Measurements from ENCODE around the gene PRKN. TPM values are rescaled to one million over a fixed set of nuclear protein-coding genes. Genes with fewer than 3 reads are reported as not detected.

The PRKN gene
- total RNA-seq, 1 experiment from 2014 or later = 2.0 TPM

DNA sequence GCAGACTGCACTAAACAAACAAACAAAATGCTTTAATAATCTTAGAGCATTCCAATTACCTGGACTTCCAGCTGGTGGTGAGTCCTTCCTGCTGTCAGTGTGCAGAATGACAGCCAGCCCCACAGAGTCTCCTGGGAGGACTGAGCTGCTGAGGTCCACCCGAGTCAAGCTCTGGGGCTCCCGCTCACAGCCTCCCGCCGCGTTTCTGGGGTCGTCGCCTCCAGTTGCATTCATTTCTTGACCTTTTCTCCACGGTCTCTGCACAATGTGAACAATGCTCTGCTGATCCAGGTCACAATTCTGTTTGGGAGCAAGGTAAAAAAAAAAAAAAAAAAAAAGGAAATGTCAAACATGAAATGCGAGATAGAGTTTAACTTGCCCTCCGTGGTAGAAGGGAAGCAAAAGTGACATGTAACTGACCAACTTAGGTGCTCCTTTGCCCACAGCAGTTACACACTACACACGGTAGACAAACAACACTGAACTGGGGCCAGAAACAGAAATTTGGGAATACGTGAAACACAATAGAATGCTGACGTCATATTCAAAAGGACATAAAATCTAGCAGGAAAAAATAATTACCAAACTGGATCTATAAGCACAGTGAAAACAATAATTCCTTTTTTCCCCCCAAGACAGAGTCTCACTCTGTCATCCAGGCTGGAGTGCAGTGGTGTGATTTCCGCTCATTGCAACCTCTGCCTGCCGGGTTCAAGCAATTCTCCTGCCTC, 464.9 kb downstream of the PRKN start:
- Histone ChIP-seq H3K79me2 (ENCODE audit: insufficient read depth, low read length) (no peaks in the 10 kb centered on the region), H3K56ac (ENCODE audit: insufficient read length, low read depth, low read length) (no peak overlapping the region)
- no peaks in the 10 kb centered on the region for H3K9me3 Mint-ChIP-seq

More for the DNA sequence above, 464.9 kb downstream of the PRKN start:
- H2AK5ac ChIP-seq (ENCODE audit: insufficient read length, low read length) = no peak overlapping the region
- H3K23me2 ChIP-seq (ENCODE audit: insufficient read length, low read depth, low read length, poor library complexity, severe bottlenecking) = no peaks in the 10 kb centered on the region
- no peak overlapping the region for H4K91ac ChIP-seq (ENCODE audit: insufficient read length, low read depth, low read length)
- no peak overlapping the region for H3K23ac ChIP-seq (ENCODE audit: insufficient read length, low read depth, low read length)
- H3K4me3 Mint-ChIP-seq = no peak overlapping the region
- WGBS (ENCODE audit: extremely low coverage, insufficient read length, low lambda C conversion rate) = no CpG with 5 or more reads among the region's 15 CpGs
- no peak overlapping the region for H3K27ac ChIP-seq (ENCODE audit: insufficient read length, low read depth, low read length)
- H3K4me1 ChIP-seq (ENCODE audit: insufficient read depth, low read length) = no peaks in the 10 kb centered on the region
- H2AFZ ChIP-seq (ENCODE audit: low read length) = no peak overlapping the region
- no peak overlapping the region for H3K9ac ChIP-seq (ENCODE audit: extremely low read depth, insufficient read length, low read length)
- no peak overlapping the region; a peak in 1 of 7 replicates for H3K27ac Mint-ChIP-seq
- no peaks in the 10 kb centered on the region for H3K36me3 Mint-ChIP-seq (ENCODE audit: insufficient read depth in 1 of 3, low read depth in 3 of 3)
- H2BK120ac ChIP-seq (ENCODE audit: low read depth, low read length, poor library complexity, severe bottlenecking) = no peak overlapping the region
- H3K4ac ChIP-seq (ENCODE audit: low read depth, low read length) = no peak overlapping the region
- no peaks in the 10 kb centered on the region for H3K79me1 ChIP-seq (ENCODE audit: insufficient read depth, low read depth, low read length, poor library complexity, severe bottlenecking)
- H4K20me1 ChIP-seq (ENCODE audit: control insufficient read depth, insufficient read depth, insufficient read length) = no peaks in the 10 kb centered on the region
- H3K27me3 Mint-ChIP-seq (ENCODE audit: low read depth) = no peaks in the 10 kb centered on the region
- no peak overlapping the region for H2BK12ac ChIP-seq (ENCODE audit: insufficient read length, low read depth, low read length)
- no peak overlapping the region for H3T11ph ChIP-seq (ENCODE audit: low read length)
- no peak overlapping the region for H2BK20ac ChIP-seq (ENCODE audit: low read depth, low read length, poor library complexity, severe bottlenecking)
- no peak overlapping the region for H3K18ac ChIP-seq (ENCODE audit: insufficient read length, low read depth, low read length)
- H3K9me3 ChIP-seq (ENCODE audit: control insufficient read depth, low read depth, low read length) = no peaks in the 10 kb centered on the region
- H2BK5ac ChIP-seq (ENCODE audit: insufficient read length, low read length) = no peak overlapping the region
- H3K4me2 ChIP-seq (ENCODE audit: insufficient read depth, insufficient read length, low read length) = no peak overlapping the region
- H2BK15ac ChIP-seq (ENCODE audit: low read depth, low read length) = no peak overlapping the region
- peaks cover 9 to 11% of the 10 kb centered on the region in 2 experiments for H3K4me1 Mint-ChIP-seq
- no peak for DNase-seq
- no peak overlapping the region for H4K8ac ChIP-seq (replicated peaks; ENCODE audit: insufficient read length, low read depth, low read length)
- TF ChIP-seq, protein P1, sequence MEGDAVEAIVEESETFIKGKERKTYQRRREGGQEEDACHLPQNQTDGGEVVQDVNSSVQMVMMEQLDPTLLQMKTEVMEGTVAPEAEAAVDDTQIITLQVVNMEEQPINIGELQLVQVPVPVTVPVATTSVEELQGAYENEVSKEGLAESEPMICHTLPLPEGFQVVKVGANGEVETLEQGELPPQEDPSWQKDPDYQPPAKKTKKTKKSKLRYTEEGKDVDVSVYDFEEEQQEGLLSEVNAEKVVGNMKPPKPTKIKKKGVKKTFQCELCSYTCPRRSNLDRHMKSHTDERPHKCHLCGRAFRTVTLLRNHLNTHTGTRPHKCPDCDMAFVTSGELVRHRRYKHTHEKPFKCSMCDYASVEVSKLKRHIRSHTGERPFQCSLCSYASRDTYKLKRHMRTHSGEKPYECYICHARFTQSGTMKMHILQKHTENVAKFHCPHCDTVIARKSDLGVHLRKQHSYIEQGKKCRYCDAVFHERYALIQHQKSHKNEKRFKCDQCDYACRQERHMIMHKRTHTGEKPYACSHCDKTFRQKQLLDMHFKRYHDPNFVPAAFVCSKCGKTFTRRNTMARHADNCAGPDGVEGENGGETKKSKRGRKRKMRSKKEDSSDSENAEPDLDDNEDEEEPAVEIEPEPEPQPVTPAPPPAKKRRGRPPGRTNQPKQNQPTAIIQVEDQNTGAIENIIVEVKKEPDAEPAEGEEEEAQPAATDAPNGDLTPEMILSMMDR (conservative IDR thresholded peaks at IDR 0.05) = no peak
- no peak overlapping the region for H4K5ac ChIP-seq (ENCODE audit: insufficient read length, low read depth, low read length)
- no peaks in the 10 kb centered on the region for H3K27me3 ChIP-seq (ENCODE audit: insufficient read depth, low read length)
- H3K14ac ChIP-seq (ENCODE audit: insufficient read depth, low read length) = no peak overlapping the region
